Astrocyte (in vitro differentiated cells and primary cell): ENCODE results near the gene SMARCC2. TPM values are rescaled to one million over a fixed set of nuclear protein-coding genes. Genes with fewer than 3 reads are reported as not detected.

Source experiments
- DNase-seq: peaks from one replicate; pipeline ENCODE4 v3.0.0-alpha.2; 2010; ENCODE audit warnings: low read depth
- FAIRE-seq: peaks from 2 replicates; lab custom pipeline; 2011; peaks lifted over from hg19 to GRCh38; lab: Jason Lieb, UNC
- H2AFZ ChIP-seq: 2 replicates; pipeline ENCODE4 v1.6.0; 2012; ENCODE audit warnings: low read depth, low read length, inconsistent platforms
- H3K27ac ChIP-seq: 2 replicates; pipeline ENCODE4 v1.5.1; 2011; ENCODE audit warnings: low read depth, low read length, inconsistent platforms
- H3K27me3 ChIP-seq: 2 replicates; pipeline ENCODE4 v1.6.0; 2011; ENCODE audit warnings: low read length, inconsistent platforms; ENCODE audit not compliant: insufficient read depth
- H3K36me3 ChIP-seq: 2 replicates; pipeline ENCODE4 v1.5.1; 2011; ENCODE audit warnings: low read length, inconsistent platforms; ENCODE audit not compliant: insufficient read depth
- H3K4me1 ChIP-seq: 2 replicates; pipeline ENCODE4 v1.5.1; 2011; ENCODE audit warnings: low read length, inconsistent platforms; ENCODE audit not compliant: insufficient read depth
- H3K4me2 ChIP-seq: 2 replicates; pipeline ENCODE4 v1.6.0; 2012; ENCODE audit warnings: low read length, inconsistent platforms
- H3K4me3 ChIP-seq: 2 replicates; pipeline ENCODE4 v1.5.1; 2011; ENCODE audit warnings: low read depth, mild to moderate bottlenecking, low read length, inconsistent platforms; ENCODE audit not compliant: insufficient read depth
- H3K79me2 ChIP-seq: 2 replicates; pipeline ENCODE4 v1.6.0; 2012; ENCODE audit warnings: mild to moderate bottlenecking, low read length, inconsistent platforms; ENCODE audit not compliant: insufficient read depth
- H3K9ac ChIP-seq: 2 replicates; pipeline ENCODE4 v1.6.0; 2012; ENCODE audit warnings: mild to moderate bottlenecking, low read length, inconsistent platforms
- H3K9me3 ChIP-seq: 2 replicates; pipeline ENCODE4 v1.5.1; 2012; ENCODE audit warnings: low read depth, mild to moderate bottlenecking, low read length, inconsistent platforms; ENCODE audit not compliant: insufficient read depth
- H4K20me1 ChIP-seq: 2 replicates; pipeline ENCODE4 v1.6.0; 2012; ENCODE audit warnings: low read length, inconsistent platforms; ENCODE audit not compliant: insufficient read depth
- H3K27ac Mint-ChIP-seq: one replicate; pipeline ENCODE4 v1.8.0; 2021; ENCODE audit warnings: mild to moderate bottlenecking, mixed read lengths; ENCODE audit not compliant: unreplicated experiment
- H3K27me3 Mint-ChIP-seq: one replicate; pipeline ENCODE4 v1.8.0; 2021; ENCODE audit warnings: low read depth, mixed read lengths; ENCODE audit not compliant: unreplicated experiment
- H3K36me3 Mint-ChIP-seq: one replicate; pipeline ENCODE4 v1.8.0; 2021; ENCODE audit warnings: low read depth, mixed read lengths; ENCODE audit not compliant: unreplicated experiment
- H3K4me1 Mint-ChIP-seq: one replicate; pipeline ENCODE4 v1.8.0; 2021; ENCODE audit warnings: low read depth, mixed read lengths; ENCODE audit not compliant: unreplicated experiment
- H3K4me3 Mint-ChIP-seq: one replicate; pipeline ENCODE4 v1.8.0; 2021; ENCODE audit warnings: mild to moderate bottlenecking, moderate library complexity, mixed read lengths; ENCODE audit not compliant: unreplicated experiment
- H3K9me3 Mint-ChIP-seq: one replicate; pipeline ENCODE4 v1.8.0; 2021; ENCODE audit warnings: mild to moderate bottlenecking, mixed read lengths; ENCODE audit not compliant: unreplicated experiment
- EZH2 ChIP-seq: IDR thresholded peaks from 2 replicates; pipeline ENCODE4 v1.6.1; 2012; ENCODE audit warnings: mild to moderate bottlenecking, low read length, inconsistent platforms; ENCODE audit not compliant: insufficient read depth
- total RNA-seq: library from RNA; stranded (reverse); gene quantifications from 2 replicates; pipeline ENCODE4 v1.2.1, GENCODE V29; 2021
- TF ChIP-seq, protein P1 (sequence below): IDR thresholded peaks from 2 replicates; pipeline ENCODE4 v1.5.1; 2011; ENCODE audit warnings: low read depth, mild to moderate bottlenecking, inconsistent platforms, low read length, moderate library complexity; ENCODE audit not compliant: insufficient read depth

Gene SMARCC2
- total RNA-seq, 1 donor from 2014 or later = 57.6 TPM

- no peak overlapping the region for H2AFZ ChIP-seq
- no peaks in the 10 kb centered on the region for H3K9me3 ChIP-seq
- H3K27me3 ChIP-seq = no peaks in the 10 kb centered on the region
- peaks cover 4% of the 10 kb centered on the region for H3K27me3 Mint-ChIP-seq
- H3K9me3 Mint-ChIP-seq = no peaks in the 10 kb centered on the region
- no peak overlapping the region for H3K27ac ChIP-seq
- no peak overlapping the region for H3K4me3 ChIP-seq
- H3K27ac Mint-ChIP-seq = no peak overlapping the region
- H3K4me1 ChIP-seq = no peaks in the 10 kb centered on the region
- H3K4me3 Mint-ChIP-seq = no peak overlapping the region
- H3K36me3 ChIP-seq = peaks cover 3% of the 10 kb centered on the region
- DNase-seq (no peak), FAIRE-seq (no peak)
- no peaks in the 10 kb centered on the region for H3K4me1 Mint-ChIP-seq
- no peaks in the 10 kb centered on the region for H3K79me2 ChIP-seq
- no peak overlapping the region for H3K9ac ChIP-seq
- TF ChIP-seq, protein P1, sequence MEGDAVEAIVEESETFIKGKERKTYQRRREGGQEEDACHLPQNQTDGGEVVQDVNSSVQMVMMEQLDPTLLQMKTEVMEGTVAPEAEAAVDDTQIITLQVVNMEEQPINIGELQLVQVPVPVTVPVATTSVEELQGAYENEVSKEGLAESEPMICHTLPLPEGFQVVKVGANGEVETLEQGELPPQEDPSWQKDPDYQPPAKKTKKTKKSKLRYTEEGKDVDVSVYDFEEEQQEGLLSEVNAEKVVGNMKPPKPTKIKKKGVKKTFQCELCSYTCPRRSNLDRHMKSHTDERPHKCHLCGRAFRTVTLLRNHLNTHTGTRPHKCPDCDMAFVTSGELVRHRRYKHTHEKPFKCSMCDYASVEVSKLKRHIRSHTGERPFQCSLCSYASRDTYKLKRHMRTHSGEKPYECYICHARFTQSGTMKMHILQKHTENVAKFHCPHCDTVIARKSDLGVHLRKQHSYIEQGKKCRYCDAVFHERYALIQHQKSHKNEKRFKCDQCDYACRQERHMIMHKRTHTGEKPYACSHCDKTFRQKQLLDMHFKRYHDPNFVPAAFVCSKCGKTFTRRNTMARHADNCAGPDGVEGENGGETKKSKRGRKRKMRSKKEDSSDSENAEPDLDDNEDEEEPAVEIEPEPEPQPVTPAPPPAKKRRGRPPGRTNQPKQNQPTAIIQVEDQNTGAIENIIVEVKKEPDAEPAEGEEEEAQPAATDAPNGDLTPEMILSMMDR = no peak
- TF ChIP-seq EZH2 = no peak
- H4K20me1 ChIP-seq = peaks cover 9% of the 10 kb centered on the region
- peaks cover 7% of the 10 kb centered on the region for H3K36me3 Mint-ChIP-seq
- H3K4me2 ChIP-seq = no peak overlapping the region
Observed at GRCh38 chr12:56231184-56231582, 41.9 kb upstream of the SMARCC2 start.

GRCh38 chr12:56230432-56231183, 41.3 kb upstream of the SMARCC2 start:
- Histone ChIP-seq H3K4me3 (no peak overlapping the region), H3K9ac (no peak overlapping the region), H3K27me3 (no peaks in the 10 kb centered on the region), H3K4me2 (no peak overlapping the region), H3K79me2 (no peaks in the 10 kb centered on the region), H3K9me3 (no peaks in the 10 kb centered on the region), H3K36me3 (peaks cover 3% of the 10 kb centered on the region), H3K27ac (no peak overlapping the region), H4K20me1 (peaks cover 5% of the 10 kb centered on the region), H3K4me1 (no peaks in the 10 kb centered on the region), H2AFZ (no peak overlapping the region)
- Mint-ChIP-seq H3K27me3 (peaks cover 4% of the 10 kb centered on the region), H3K36me3 (peaks cover 7% of the 10 kb centered on the region), H3K27ac (peak overlapping the region; percentile 18), H3K9me3 (no peaks in the 10 kb centered on the region), H3K4me3 (no peak overlapping the region), H3K4me1 (no peaks in the 10 kb centered on the region)
- DNase-seq (no peak), FAIRE-seq (no peak)
- TF ChIP-seq, protein P1 = no peak
- no peak for TF ChIP-seq EZH2

DNA sequence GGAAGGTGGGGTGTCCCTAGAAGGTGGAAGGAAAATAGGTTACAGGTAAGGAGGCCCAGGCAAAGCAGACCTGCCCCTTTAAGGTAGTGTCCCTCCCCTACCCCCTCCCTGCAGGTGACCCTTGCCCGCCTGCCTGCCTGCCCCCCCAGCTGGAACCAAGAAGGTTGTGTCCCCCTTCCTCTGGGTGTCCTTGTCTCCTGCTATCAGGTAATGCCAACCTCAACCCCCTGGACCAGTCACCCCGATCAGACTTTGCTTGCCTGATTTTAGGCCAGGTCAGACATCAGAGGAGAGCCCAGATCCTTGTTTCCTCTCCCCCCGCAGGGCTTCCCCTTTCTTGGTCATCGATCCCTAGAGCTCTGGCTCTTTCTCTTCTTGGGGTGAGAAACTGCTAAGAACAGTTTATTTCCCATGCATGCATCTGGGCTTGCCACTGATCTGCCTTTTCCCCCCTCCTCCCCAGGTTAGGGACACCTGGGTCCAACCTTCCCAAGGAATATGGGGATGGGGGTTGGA, 40.7 kb upstream of the SMARCC2 start, which contains the start of gene SLC39A5:
Gene SLC39A5, plus strand, starts transcription at position 136 of the 516 bp plus-strand sequence. CDS start 1,224 bp downstream, outside the sequence.
- Histone ChIP-seq H3K9me3 (no peaks in the 10 kb centered on the region), H4K20me1 (no peaks in the 10 kb centered on the region), H3K79me2 (peaks cover 4% of the 10 kb centered on the region), H3K4me2 (no peak within 1 kb of the TSS), H3K36me3 (peaks cover 3% of the 10 kb centered on the region), H3K4me3 (no peak within 1 kb of the TSS), H2AFZ (no peak within 1 kb of the TSS), H3K9ac (no peak within 1 kb of the TSS), H3K27ac (no peak within 1 kb of the TSS), H3K4me1 (peaks cover 3% of the 10 kb centered on the region), H3K27me3 (no peaks in the 10 kb centered on the region)
- Mint-ChIP-seq H3K9me3 (no peaks in the 10 kb centered on the region), H3K4me3 (no peak within 1 kb of the TSS), H3K27me3 (peaks cover 4% of the 10 kb centered on the region), H3K27ac (peak within 1 kb of the TSS; percentile 18), H3K4me1 (no peaks in the 10 kb centered on the region), H3K36me3 (peaks cover 5% of the 10 kb centered on the region)
- no peak for FAIRE-seq
- no peak for DNase-seq
- TF ChIP-seq, protein P1 = no peak
- no peak for TF ChIP-seq EZH2
